HS-5 (cell line): ENCODE data around the gene TTC34.

Experiments used
- DNase-seq: peaks from one replicate; pipeline ENCODE4 v3.0.0-alpha.2; 2012; ENCODE audit warnings: low read depth

Gene TTC34, protein sequence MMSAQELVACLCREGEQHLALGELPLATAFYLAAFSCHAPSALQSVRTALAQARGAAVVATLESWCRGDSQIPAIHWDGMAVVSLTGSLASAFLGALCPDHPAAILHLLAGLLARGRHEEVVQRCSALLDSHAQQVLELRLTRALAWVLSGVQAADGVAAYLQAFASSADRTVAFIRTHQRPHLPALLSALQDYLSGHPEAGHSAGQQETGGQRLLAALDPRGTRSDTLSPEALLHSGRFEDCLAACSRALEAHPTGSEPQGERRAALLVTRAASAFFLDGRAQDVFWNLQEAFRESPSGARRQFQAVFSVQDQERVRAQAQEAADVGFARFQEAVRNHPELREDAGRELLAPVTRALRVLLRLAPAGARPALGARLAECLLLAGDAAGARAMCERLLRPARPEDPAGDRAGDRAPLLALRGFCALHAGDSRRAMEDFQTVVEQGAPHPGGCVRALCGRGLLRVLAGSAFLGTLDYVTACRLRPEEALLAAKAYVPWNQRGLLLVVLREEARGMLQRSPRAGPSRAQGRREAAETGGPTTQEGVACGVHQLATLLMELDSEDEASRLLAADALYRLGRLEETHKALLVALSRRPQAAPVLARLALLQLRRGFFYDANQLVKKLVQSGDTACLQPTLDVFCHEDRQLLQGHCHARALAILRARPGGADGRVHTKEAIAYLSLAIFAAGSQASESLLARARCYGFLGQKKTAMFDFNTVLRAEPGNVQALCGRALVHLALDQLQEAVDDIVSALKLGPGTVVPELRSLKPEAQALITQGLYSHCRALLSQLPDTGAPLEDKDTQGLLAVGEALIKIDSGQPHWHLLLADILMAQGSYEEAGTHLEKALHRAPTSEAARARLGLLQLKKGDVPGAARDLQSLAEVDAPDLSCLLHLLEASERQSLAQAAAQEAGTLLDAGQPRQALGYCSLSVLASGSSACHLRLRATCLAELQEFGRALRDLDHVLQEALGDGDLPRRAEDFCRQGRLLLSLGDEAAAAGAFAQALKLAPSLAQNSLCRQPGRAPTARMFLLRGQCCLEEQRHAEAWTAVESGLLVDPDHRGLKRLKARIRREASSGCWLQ

DNA sequence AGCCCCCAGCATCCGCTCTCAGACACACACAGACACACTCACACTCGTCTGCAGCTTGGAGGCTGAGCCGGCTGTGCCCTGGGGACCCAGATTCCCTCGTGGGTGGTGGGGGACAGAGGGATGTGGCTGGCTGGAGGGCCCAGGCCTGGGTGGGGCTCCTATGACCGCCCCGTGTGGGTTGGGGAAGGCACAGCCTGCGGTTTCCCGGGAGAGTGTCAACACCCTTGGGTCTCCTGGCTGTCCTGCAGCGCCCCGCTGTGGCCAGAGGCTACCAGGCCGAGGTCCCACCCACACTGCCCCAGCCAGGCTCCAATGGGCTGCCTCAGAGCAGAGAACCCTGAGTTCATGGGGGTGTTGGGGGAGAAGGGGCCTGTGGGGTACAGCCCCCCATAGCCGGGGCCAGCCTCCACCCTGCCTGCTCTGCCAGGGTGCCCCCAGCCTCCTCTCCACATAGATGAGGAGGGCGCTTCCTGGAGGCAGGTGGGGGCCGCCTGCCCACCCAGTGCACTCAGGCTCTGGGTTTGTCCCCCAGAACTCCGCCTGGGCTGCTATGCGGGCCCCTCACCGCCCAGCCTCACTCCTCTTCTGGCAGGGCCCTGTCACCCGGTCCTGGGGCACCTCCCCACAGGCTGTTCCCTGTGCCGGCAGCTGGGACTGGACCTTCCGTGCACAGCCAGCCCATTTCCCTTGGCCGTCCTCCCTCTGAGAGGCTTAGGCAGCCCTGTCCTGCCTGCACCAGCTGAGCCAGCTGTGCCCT lies at the start of gene TTC34:
TTC34 (minus strand) TSS at position 159 of the 757 bp plus-strand sequence. CDS start 866 bp downstream, outside the sequence.
- DNase-seq, result no peak

DNA sequence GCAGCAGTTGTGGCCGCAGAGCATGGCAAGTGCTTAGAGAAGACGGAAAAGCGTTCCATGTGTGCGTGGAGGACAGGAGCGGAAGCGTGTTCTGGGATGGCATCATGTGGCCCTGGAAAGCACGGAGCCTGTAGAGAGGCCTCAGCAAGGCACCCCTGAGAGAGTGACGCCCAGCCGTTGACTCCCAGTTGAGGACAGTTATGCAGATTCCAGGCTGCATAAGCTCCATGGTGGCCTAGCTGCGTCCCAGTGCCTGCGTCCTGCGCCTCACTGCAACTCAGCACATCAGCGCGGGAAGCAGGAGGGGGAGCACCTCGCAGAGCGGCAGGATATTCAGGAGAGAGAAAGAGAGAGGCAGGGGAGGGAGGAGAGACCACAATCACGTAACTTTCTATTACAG lies 49.0 kb upstream of the TTC34 start:
- DNase-seq, result no peak

DNA sequence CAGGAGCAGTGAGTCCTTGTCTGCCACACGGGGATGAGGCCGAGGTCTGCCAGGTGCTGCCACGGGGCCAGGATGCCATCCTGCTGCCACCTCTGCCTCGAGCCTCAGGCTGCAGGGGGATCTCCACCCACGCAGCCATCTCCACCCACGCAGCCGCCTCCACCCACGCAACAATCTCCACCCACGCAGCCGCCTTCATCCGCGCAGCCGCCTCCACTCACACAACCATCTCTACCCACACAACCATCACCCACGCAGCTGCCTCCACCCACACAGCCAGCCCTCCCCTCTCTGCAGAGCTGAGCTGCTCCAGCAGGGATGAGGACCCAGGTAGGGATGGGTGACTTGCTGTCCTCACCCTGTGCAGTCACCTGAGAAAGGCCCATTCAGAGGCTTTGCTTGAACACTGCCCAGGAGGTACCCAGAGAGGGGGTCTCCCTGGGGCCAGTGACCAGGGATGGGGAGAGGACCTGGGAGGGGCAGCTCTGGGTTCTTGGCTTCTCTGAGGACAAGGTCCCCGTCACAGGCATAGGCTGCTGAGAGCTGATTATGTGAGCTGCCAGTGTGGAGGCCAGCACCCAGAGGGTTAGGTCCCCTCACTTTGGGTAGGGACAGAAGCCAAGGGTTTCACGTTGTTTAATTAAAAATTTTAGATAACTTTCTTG lies 46.6 kb upstream of the TTC34 start:
- DNase-seq, result no peak

DNA sequence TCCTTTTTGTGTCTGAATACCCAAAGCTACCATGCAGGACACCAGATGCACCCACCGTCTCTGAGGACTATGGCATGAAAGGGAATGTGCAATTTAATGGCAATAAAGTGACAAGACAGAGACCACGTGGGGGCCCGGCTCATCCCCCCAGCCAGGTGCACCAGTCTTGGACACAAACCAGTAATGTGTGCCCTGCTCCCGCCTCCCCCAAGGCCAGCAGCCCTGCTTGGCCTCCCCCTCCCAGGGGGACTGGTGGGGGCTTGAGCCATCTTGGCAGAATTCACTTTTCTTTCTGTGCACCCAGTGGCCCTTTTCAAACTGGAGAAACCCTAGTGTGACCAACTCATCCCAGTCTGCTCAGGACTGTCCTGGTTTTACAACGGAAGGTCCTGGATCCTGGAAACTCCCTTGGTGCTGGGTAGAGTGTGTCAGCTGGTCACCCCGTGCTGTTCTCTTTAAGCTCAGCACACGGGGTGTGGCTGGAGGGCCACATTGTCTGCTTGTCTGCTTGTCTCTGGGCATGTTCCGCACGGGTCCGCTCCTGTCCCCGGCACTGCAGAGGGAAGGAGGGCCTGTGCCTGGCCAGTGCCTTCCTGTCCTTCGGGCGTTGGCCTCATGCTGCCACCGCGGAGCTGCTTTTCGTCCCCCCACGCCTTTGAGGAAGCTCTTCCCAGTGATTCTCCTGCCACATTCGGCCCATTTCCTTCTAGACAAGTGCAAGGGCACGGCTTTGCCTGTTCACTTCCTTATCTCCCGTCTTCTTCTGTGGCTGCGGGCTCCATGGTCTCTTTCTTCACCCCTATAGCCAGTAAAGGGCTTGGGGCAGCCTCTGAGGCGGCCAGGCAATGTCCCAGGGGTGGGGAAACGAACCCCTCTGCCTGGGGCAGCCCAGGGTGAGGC lies 45.8 kb upstream of the TTC34 start:
- no peak for DNase-seq

DNA sequence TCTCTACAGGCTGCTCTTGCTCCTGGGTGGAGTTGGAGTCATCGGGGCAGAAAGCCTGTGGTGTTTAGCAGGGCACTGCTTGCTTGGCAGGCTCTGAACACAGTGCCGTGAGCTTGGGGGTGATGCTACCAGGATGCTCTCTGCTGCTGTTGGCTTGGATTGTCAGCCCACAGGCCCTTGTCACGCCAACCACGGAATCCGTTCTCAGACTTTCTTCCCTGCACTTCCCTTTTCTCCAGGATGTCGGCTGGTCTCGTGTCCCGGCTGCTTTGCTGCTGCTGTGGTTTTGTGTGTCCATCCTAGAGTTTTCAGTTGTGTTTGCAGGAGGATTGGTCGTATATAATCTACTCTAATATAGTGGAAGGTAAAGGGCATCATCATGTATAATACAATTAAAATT lies 44.4 kb upstream of the TTC34 start:
- no peak for DNase-seq

DNA sequence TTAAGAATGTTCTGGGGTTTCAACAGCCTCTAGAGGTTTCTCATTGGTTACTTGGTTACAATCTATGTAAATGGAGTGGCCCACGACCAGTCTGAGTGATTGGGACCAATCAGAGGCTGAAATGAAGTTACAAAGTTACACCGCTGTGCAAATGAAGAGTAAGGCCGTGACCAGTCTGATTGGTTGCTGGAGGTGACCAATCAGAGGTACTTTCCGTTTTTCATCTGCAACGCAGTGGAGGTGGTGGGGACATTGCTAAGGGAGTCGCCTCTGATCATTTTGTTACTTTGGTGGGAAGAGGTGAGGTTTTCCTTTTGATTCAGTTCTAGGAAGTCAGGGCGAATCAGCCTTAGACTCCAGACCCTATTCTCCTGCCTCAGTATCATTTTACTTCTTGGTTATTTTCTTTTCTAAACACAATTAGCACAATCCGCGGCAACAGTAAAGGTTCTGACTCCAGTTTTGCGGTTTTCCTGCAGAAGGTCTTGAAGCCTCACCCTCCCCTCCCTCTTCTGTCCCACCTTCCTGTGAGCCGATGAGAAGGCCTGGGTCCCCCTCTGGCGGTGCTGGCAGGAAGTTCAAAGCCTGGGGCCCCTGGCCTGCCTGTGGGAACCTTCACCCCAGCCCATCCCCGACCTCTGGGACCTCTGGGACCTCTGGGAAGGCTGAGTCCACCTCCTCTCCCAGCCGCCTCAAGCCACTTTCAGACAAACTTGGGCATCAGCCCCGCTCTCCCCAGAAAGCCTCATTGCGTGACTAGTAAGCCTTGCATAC lies 38.7 kb upstream of the TTC34 start:
- DNase-seq, result no peak

DNA sequence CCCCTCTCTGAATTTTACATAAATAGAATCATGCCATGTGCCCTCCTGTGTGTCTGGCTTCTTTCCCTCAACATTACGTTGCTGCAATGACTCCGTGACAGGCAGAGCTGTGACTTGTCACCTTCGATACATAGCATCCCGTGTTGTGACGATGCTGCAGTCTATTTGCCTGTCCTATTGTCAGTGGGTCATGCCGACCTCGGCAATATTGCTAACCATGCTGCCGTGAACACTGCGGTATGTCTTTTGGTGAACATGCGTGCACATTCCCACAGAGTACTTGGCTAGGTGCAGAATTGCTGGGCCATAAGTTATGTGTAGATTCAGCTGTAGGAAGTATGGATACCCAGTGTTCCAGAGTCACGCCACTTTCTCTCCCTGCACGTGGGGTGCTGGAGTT lies 36.3 kb upstream of the TTC34 start:
- no peak for DNase-seq

DNA sequence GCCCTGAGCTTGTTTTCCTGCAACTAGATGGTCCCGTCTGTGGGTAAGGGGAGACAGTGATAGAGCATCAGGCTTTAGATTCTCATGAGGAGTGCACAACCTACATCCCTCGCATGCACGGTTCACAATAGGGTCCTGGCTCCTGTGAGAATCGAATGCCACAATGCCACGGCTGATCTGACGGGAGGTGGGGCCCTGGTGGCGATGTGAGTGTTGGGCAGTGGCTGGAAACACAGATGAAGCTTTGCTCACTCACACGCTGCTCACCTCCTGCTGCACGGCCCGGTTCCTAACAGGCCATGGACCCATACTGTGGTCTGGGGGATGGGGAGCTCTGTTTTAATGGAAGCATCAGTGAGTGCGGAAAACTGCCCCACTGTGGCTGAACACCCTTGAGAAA lies 35.8 kb upstream of the TTC34 start:
- DNase-seq, result no peak

DNA sequence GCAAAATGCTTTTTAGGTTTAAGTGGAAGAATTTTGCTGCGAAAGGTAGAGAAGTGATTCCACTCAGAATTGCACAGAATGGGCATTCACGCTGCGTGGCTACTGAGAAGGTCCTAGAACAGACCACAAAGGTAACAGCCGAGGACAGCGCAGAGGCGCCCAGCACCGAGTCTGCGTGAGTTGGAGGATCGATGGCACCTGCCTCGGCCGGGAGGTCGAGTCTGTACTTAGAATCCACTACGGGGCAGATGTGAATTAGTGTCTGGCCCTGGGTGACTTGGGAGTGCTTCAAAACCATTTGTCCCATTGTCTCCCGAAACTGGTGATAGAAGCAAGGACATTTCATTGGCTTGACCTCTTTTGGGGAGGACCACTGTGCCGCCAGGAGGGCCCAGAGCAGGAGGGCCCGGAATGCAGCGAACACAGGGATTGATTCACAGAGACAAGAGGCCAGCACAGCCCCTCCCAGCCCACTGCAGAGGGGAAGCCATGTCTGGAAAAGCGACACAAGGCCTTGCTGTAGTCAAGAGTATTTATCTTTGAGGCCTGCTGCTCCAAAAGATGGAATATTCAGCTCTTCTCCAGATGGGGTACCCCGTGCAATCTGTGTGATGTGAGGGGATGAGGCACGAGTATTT lies 35.0 kb upstream of the TTC34 start:
- no peak for DNase-seq

DNA sequence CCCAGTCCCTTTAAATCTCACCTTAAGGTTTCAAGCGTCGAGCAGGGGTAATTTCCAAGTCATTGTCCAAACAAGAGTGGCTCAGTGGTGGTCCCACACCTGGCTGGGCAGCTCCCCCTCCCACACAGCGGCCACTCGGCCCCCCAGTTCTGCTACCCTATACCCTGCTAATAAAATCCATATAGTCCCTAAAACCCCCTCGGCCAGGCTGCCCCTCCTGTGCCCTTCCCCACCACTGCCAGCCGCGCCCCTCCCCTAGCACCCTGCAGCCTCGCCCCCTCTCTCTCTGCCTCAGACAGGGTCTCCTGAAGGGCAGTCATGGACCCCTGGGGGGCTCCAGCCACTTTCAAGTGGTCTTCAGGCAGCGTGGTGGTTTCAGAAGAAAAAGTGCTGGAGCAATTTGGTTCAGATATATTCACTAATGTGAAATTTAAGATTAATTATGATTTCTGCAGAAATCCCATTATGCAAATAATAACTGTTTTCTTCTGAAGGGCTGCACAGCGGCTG lies 34.2 kb upstream of the TTC34 start:
- DNase-seq, result no peak

DNA sequence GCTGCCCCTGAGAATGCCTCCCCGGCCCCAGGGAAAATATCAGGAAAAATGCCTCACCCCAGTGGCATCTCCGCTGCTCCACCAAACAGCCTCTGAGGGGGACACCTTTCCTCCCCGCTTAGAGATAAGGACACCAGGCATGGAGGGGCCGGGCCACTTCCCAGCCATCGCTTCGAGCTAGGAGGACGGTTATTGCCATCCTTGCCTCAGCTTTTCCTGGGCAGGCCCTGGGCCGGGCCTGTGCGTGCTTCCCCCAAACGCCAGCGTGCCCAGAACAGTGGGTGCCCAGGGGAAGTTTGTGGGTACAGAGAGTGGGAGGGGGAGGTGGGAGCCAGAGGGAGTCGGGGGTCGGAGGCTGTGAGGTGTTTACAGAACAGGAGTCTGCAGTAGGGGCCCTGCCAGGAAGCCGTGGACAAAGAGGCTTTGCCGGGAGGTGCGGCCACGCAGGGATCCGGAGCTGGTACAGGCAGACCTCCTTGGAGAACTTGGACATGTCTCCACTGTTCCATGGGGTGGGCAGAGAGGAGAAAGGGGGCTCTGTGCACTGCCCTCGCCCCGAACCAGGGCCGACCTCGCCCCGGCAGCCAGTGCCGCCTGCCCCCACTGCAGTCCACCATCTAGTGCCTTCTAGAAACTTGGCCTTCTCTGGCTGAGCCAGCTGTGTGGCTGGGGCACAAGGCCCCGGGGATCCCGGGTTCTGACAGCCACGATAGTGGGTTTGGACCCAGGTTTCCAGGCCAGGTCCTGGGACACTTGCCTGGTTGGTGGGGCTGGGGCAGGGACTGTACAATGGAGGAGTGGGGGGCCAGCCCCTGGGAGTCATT lies 33.5 kb upstream of the TTC34 start:
- DNase-seq, result no peak

DNA sequence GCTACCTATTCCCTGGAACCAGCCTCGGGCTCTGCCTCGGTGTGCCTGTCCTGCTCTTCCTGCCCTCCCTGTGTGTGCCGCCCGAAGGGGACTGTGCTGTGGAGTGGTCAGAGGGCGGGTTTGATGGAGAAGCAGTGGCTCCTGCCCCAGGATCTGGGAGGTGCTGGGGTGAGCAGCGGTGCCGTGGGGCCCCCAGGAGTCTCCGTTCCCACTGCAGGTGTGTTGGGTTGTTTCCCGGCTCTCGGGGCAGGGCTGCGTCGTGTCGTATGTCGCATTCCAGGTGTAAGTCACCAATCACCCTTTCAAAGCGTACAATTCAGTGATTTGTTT lies 32.6 kb upstream of the TTC34 start:
- no peak for DNase-seq

DNA sequence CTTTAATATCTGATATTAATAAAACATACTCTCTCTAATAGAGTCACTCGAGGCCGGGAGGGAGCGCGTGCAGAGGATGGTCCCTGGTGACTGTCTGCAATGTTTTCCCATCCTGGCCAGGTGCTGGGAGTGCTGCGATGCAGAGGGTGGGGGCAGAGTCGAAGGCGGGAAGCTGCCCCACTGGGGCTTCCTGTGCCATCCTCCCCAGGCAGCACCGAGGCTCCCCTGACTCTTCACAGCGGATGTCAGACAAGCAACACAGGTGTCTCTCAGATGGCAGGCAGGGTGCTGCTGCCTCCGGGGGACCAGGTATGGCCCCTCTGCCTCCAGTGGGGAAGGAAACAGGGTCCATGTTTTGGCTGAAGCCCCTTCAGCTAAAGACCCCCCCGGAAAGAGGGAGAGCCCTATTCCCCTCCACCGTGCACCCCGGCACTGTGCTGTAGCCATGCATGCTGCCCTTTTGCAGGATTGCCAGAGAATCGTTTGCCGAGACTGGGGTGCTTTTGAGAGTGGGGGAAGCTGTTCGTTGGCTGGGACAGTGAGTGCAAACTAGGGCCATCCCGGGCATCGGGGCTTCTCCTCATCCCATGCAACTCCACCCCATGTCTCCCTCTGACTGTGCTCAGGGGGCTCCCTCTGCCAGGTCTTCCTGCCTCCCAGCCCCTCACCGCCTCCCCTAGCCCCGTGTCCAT lies 32.1 kb upstream of the TTC34 start:
- DNase-seq, result no peak

DNA sequence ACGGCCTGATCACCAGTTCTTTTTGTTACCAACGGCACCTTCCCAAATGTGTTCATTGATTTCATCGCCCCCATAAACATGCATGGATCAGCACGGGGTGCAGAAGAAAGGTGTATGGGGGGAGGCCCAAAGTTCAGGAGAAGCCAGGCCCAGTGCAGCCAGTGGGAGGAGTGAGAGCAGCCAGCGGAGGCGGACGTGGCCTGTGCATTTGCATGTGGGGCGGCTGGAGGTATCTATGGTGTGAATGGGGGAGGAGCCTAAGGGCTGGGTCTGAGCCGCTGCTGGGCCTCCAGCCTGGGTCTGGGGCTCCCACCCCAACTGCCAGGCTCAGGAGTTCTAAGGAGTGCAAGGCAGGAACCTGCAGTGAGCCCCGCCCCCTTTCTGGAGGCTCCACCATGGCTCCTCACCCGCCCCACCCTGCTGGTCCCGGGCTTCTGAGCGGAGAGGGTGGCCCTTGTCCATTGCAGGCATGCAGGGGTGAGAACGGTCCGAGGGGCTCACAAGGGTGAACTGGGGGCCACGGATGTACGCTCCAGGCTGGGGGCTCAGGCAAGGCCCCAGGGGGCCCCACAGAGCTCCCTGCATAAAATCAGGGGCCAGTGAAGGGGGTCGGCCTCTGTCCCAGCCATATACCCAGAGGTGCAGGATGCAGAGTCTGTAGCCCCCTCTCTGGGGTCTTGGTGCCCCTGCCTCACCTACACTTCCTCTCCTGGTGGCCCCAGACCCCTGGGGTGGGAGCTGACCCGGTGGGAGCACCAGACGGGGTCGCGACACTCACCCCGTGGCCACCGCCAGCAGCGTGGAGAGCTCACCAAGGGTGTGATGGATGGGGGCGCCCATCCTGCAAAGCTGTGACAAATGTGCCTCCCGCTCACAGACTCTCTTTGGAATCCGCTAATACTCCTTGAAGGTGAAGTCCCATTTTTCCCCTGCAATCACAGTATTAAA lies 31.3 kb upstream of the TTC34 start:
- no peak for DNase-seq

DNA sequence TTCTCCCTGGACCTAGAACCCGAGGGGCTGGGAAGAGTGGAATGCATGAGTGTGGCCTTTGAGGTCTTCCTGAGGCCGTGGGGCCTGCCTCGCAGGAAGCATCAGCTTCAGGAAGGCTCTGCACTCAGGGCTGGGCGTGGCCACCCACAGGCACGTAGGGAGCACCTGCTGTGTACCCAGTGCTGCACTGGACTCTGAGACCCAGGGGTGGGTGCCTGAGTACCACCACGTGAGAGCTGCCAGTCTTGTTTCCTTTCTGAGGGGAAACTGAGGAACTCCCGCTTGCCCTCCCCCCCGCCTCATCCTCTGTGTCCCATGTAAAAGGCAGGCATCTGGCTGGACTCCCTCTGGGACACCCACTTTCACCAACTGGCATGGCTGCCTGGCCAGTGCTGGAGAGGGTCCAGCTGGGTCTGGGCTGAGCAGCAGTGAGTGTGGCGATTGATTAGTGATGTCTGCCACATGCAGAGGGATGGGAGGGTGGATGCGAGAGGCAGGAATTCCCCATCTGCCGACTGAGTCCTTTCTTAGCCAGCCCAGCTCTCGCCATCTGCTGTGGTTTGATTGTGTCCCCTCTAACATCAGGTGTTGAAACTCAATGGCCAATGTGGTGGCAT lies 30.2 kb upstream of the TTC34 start:
- no peak for DNase-seq
